NCI-H2107 treated with DMSO at 0.1 percent for 48 hours (cell line): Measurements from ENCODE around the gene CCL7.
"Not testable (repeated sequence)": the region's sequence is repeated elsewhere in the genome, so short reads cannot be mapped to it uniquely, and the experiment has no call there.

Source experiments
- DNase-seq: peaks from one replicate; lab custom pipeline; 2025; ENCODE audit not compliant: unreplicated experiment; lab: John Stamatoyannopoulos, UW

Gene CCL7

GRCh38 chr17:34269969-34270368 is at the start of gene CCL7:
Gene CCL7, plus strand, starts transcription at chr17:34270221. Its CDS starts 70 bp downstream, at chr17:34270291.
- no peak for DNase-seq

- DNase-seq: no peak
These were observed 49.1 kb upstream of the CCL7 start for GRCh38 chr17:34220752-34221395.

DNA sequence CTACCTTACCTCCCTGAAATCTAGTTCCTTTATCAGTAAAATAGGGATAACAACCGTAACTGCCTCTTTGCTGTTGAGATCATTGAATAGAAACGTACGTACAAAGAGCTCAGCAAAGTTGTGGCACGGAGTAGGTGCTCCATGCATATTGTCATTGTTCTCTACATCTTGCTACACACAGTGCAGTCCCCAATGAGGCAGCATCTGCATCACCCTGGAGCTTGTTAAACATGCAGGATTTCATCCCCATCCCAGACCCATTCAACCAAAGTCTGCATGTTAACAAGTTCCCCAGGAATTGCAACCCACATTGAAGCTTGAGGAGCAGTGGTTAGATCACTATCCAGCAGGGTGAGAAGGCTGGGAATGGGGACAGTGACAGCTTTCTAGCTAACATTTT is 48.6 kb upstream of the CCL7 start:
- no peak for DNase-seq

GRCh38 chr17:34222722-34223497 is 47.1 kb upstream of the CCL7 start:
- no peak for DNase-seq

- no peak for DNase-seq
These were observed 45.0 kb upstream of the CCL7 start for GRCh38 chr17:34225046-34225445.

DNA sequence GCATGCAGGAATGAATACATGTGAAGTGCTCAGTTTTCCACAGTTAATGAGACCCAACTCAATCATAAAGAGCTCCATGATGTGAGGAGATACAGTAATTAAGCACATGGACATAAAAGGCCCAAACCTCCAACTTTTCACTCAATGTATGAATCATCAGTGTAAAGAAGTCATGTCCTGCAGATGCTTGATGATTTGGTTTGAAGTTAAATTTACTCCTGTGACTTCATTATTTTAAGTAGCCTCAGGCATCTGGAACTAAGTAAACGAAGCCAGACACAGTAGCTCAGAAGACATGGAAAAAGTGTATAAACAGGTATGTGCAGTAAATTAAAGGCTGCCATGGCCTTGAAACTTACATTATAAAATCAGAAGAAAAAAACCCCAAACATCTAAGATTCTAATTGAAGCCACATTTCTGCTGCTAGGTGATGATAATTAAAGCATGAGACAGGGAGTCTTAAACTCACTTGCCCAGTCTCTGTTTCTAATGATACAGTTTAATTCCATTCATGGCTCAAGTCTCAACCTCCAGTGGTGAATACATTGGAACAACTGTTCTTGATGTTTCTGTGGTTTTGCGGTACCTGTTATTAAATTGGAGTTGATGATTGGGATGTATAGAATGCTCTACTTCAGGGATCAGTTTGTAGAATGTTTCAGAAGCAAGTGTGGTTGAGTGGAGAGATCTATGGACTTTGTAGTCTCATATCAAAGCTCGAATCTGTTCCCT is 43.8 kb upstream of the CCL7 start:
- no peak for DNase-seq

DNA sequence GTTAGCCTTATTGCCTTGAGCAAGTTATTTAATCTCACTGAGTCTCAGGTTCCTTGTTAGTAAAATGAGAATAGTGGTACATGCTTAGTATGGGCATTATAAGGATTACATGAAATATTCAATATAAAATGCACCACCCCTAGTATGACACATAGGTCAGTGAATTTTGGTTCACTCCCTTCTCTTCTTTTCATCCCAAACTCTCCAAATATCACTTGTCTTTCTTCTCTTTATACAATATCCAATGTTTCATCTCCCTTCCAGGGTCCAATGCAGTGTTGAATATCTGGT is 43.3 kb upstream of the CCL7 start:
- no peak for DNase-seq

DNA sequence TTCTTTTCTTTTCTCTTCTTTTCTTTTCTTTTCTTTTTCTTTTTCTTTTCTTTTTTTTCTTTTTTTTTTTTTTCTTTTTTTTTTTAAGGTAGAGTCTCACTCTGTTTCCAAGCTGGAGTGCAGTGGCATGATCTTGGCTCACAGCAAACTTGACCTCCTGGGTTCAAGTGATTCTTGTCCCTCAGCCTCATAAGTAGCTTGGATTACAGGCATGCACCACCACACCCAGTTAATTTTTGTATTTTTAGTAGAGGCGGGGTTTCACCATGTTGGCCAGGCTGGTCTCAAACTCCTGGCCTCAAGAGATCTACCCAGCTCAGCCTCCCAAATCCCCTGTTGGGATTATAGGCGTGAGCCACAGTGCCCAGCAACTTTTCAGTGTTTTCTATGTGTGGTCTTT is 42.7 kb upstream of the CCL7 start:
- not testable (repeated sequence) for DNase-seq

- DNase-seq: no peak
These were observed 42.3 kb upstream of the CCL7 start for GRCh38 chr17:34227707-34228106.

- DNase-seq: no peak
These were observed 41.2 kb upstream of the CCL7 start for GRCh38 chr17:34228781-34229180.

GRCh38 chr17:34230342-34230741 is 39.7 kb upstream of the CCL7 start:
- DNase-seq: no peak

- no peak for DNase-seq
These were observed 35.4 kb upstream of the CCL7 start for GRCh38 chr17:34234616-34235015.

GRCh38 chr17:34235389-34236028 is 34.5 kb upstream of the CCL7 start:
- DNase-seq: no peak

- DNase-seq: no peak
These were observed 33.6 kb upstream of the CCL7 start for GRCh38 chr17:34236281-34236892.

DNA sequence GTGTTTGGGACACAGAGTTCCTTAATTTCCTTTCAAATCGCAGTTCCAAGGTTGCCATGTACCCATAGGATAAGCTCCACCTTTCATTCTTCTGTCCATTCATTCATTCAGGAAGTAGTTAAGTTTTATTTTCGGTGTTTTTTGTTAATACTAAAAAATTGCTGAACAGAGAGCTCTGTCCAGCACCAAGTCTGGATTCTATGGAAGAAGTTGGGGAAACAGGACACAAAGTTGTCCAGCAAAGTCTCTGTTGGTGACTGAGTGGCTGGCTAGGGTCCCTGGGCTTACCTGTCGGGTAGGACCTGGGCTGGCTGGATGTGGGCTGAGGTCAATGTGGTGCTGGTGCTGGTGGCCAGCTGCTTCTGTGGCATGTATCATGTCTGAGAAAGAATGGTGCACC is 32.6 kb upstream of the CCL7 start:
- no peak for DNase-seq

GRCh38 chr17:34241062-34241461 is 29.0 kb upstream of the CCL7 start:
- DNase-seq: no peak

GRCh38 chr17:34242587-34243363 is 27.2 kb upstream of the CCL7 start:
- DNase-seq: no peak

DNA sequence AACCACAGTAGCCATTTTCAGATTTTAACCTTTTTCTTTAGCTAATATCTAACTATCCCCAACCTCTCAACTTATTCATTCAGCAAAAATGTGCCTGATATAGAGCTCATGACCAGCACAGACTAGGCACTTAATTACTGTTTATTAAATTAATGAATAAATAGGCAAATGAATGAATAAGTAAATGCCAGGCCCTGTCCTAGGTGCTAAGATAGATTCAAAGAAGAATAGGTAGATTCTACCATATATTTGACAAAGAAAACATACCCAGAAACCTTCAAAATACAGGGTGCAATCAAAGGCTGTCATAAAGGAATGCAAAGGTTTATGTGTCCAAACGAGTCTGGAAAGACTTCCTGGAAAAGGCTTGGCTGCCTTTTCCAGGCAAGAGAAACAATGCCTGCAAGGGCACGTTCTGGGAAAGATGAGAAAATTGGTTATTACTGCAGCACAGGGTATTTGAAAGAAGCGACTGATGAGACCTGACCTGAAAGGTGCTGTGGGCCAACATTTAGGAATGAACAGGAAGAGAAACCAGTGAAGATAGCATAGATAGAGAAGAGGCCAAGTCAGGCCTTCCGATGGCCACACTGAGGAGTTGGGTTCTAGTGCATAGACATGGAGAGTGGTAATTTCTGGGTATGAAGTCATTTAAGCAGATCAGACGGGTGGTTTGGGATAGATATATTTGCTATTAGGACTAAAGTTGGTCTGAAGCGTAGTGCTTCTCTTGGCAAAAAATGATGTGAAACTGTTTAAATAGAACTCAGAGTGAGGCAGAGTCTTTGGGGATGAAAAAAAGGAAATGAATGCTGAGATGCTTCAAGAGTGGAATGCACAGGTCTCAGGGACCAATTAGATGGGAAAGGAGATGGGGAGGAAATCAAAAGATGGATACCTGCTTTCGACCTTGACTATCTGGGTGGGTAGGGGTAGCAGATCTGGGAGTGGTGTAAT is 26.4 kb upstream of the CCL7 start:
- DNase-seq: no peak

DNA sequence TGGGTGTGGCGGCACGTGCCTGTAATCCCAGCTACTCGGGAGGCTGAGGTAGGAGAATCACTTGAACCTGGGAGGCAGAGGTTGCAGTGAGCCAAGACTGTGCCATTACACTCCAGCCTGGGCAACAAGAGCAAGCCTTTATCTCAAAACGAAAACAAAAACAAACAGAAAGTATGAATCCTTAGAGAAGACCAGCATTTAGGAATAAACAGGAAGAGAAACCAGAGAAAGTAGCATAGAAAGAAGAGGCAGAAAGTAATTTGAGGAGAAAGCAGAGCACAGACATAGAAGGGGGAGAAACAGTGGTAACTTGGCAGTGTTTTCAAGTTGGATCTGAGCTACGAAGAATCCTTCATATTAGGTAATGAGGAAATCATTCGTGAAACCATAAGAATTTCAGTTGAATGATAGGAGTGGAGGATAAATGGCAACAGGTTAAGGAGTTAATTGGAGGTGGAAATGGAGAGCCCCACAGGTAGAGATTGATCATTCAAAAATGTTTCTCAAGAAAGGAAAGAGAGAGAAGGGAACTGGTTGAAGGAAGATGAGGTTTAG is 24.6 kb upstream of the CCL7 start:
- DNase-seq: no peak
